Natural killer cell (primary cell): ENCODE measurements around the gene EXOSC7. TPM values are rescaled to one million over a fixed set of nuclear protein-coding genes. Genes with fewer than 3 reads are reported as not detected.

Experiments used
- ATAC-seq, 3 donors: fragments of 150-1000 bp in 2 of 3; fragments of 200-7000 bp in 1 of 3; cut with Tn5 transposase; 1 replicate in 1 of 3; 2 replicates in 2 of 3; pipeline ENCODE4 v1.10.0; 2021; ENCODE audit warnings: mild to moderate bottlenecking in 2 of 3, moderate library complexity in 2 of 3
- DNase-seq, 2 donors: peaks; one replicate each; pipeline versions ENCODE4 v3.0.0 to v3.0.0-alpha.2; 2013 to 2021; ENCODE audit warnings: mixed read lengths in 1 of 2
- H3K27ac ChIP-seq: one replicate; pipeline ENCODE4 v1.5.1; 2013; ENCODE audit warnings: mild to moderate bottlenecking, low read length
- H3K27me3 ChIP-seq: one replicate; pipeline ENCODE4 v1.6.1; 2013; ENCODE audit warnings: low read length; ENCODE audit not compliant: control insufficient read depth, insufficient read depth
- H3K36me3 ChIP-seq: one replicate; pipeline ENCODE4 v1.6.1; 2013; ENCODE audit warnings: low read length; ENCODE audit not compliant: control insufficient read depth, insufficient read depth
- H3K4me1 ChIP-seq: one replicate; pipeline ENCODE4 v1.6.1; 2013; ENCODE audit warnings: low read length; ENCODE audit not compliant: control insufficient read depth, insufficient read depth
- H3K4me3 ChIP-seq: one replicate; pipeline ENCODE4 v1.5.1; 2013; ENCODE audit warnings: low read length
- H3K9me3 ChIP-seq: one replicate; pipeline ENCODE4 v1.6.1; 2013; ENCODE audit warnings: low read length; ENCODE audit not compliant: control insufficient read depth, insufficient read depth
- H3K27ac Mint-ChIP-seq, 2 donors: one replicate each; pipeline ENCODE4 v1.8.0; 2022; ENCODE audit warnings: mild to moderate bottlenecking in 2 of 2, mixed read lengths in 2 of 2, moderate library complexity in 1 of 2
- H3K27me3 Mint-ChIP-seq, 2 donors: one replicate each; pipeline ENCODE4 v1.8.0; 2022; ENCODE audit warnings: low read depth in 2 of 2, mixed read lengths in 2 of 2
- H3K36me3 Mint-ChIP-seq: one replicate; pipeline ENCODE4 v1.8.0; 2022; ENCODE audit warnings: mixed read lengths
- H3K4me1 Mint-ChIP-seq, 2 donors: one replicate each; pipeline ENCODE4 v1.8.0; 2022; ENCODE audit warnings: mixed read lengths in 2 of 2
- H3K4me3 Mint-ChIP-seq: one replicate; pipeline ENCODE4 v1.8.0; 2022; ENCODE audit warnings: mild to moderate bottlenecking, moderate library complexity, mixed read lengths
- H3K9me3 Mint-ChIP-seq, 2 donors: one replicate each; pipeline ENCODE4 v1.8.0; 2022; ENCODE audit warnings: mixed read lengths in 2 of 2
- WGBS: methylation state at CpG from one replicate; pipeline ENCODE4 v1.1.7; 2013; ENCODE audit warnings: missing lambda C conversion rate; ENCODE audit not compliant: insufficient coverage; 5-methylcytosine and 5-hydroxymethylcytosine counted together
- intact Hi-C: fragments of 100-400 bp; cut with micrococcal nuclease; formaldehyde crosslinking; loops from one replicate; pipeline ENCODE4 v1.14.2; 2022
- total RNA-seq, 4 donors: library from RNA; stranded (reverse); fragments of 120-200 nt in 1 of 4; gene quantifications; one replicate each; pipeline versions ENCODE4 v1.2.3 to v1.2.4, GENCODE V29; 2013 to 2022
- TF ChIP-seq, protein P1 (sequence below): fragments of 200-600 bp; IDR thresholded peaks from one replicate; pipeline ENCODE4 v1.8.0; 2022; ENCODE audit warnings: antibody characterized with exemption

Gene EXOSC7
- total RNA-seq, 3 donors from 2014 or later (not counting 1 experiment from before 2014, with no cell fraction given), result 32.8 to 46.6 (median 36.0) TPM

DNA sequence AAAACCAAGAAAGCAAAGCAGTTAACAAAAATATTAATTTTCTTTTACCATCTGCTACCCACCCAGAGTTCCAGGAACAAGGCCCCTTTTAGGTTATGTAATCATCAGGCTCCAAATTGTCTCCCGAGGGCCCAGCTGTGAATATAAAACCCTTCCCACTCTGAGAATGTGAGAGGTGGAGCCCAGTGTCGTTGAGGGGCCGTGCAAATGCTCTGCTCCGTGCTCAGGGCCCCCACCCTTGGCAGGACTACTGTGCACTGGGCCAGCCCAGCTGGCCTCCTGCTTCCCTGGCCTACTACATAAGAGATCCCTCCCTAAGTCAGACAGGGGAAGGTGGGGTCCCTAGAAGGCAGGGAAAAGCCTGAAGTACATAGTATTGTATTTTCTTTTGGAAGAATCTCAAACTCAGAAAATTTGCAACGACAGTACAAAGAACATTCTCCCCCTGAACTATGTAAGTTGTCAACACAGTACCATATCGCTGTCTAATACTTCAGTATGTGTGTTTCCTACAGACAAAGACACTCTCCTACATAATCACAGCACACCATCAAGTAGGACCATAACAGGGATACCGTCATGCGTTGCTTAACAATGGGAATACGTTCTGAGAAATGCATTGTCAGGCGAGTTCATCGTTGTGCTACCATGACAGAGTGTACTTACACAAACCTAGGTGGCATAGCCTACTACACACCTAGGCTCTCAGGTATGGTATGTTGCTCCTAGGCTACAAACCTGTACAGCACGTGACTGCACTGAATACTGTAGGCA lies 45.7 kb downstream of the EXOSC7 start:
- Histone ChIP-seq H3K9me3 (no peaks in the 10 kb centered on the region), H3K4me3 (no peak overlapping the region), H3K27me3 (no peaks in the 10 kb centered on the region), H3K4me1 (peaks cover 6% of the 10 kb centered on the region), H3K36me3 (no peaks in the 10 kb centered on the region), H3K27ac (no peak overlapping the region)
- ATAC-seq (no peak), DNase-seq (no peak)
- TF ChIP-seq, protein P1, sequence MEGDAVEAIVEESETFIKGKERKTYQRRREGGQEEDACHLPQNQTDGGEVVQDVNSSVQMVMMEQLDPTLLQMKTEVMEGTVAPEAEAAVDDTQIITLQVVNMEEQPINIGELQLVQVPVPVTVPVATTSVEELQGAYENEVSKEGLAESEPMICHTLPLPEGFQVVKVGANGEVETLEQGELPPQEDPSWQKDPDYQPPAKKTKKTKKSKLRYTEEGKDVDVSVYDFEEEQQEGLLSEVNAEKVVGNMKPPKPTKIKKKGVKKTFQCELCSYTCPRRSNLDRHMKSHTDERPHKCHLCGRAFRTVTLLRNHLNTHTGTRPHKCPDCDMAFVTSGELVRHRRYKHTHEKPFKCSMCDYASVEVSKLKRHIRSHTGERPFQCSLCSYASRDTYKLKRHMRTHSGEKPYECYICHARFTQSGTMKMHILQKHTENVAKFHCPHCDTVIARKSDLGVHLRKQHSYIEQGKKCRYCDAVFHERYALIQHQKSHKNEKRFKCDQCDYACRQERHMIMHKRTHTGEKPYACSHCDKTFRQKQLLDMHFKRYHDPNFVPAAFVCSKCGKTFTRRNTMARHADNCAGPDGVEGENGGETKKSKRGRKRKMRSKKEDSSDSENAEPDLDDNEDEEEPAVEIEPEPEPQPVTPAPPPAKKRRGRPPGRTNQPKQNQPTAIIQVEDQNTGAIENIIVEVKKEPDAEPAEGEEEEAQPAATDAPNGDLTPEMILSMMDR, result no peak
- Mint-ChIP-seq H3K4me1 (peaks cover 11 to 33% of the 10 kb centered on the region in 2 donors), H3K9me3 (no peaks in the 10 kb centered on the region), H3K27me3 (no peaks in the 10 kb centered on the region), H3K4me3 (no peak overlapping the region), H3K27ac (peak overlapping the region; percentile 6 to 42), H3K36me3 (no peaks in the 10 kb centered on the region)
- WGBS, result 92% methylated on average over 12 of the region's 12 CpGs
- intact Hi-C loops, result no loop called here

DNA sequence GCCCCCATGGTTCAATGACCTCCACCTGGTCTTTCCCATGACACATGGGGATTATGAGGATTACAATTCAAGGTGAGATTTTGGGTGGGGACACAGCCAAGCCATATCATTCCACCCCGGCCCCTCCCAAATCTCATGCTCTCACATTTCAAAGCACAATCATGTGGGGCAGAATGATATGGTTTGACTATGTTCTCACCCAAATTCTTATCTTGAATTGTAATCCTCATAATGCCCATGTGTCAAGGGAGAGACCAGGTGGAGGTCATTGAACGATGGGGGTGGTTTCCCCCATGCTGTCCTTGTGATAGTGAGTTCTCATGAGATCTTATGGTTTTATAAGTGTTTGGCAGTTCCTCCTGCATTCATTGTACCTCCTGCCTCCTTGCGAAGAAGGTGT lies 47.6 kb downstream of the EXOSC7 start:
- H3K27me3 Mint-ChIP-seq, result peaks cover 0 to 3% of the 10 kb centered on the region in 2 donors
- Histone ChIP-seq H3K4me3 (no peak overlapping the region), H3K36me3 (no peaks in the 10 kb centered on the region), H3K27ac (no peak overlapping the region), H3K27me3 (no peaks in the 10 kb centered on the region), H3K4me1 (peaks cover 6% of the 10 kb centered on the region), H3K9me3 (no peaks in the 10 kb centered on the region)
- DNase-seq (no peak), ATAC-seq (no peak)
- WGBS, result 54% methylated on average over 2 of the region's 3 CpGs
- H3K4me1 Mint-ChIP-seq, result peaks cover 11 to 33% of the 10 kb centered on the region in 2 donors
- H3K9me3 Mint-ChIP-seq, result no peaks in the 10 kb centered on the region
- H3K36me3 Mint-ChIP-seq, result no peaks in the 10 kb centered on the region
- H3K4me3 Mint-ChIP-seq, result no peak overlapping the region
- H3K27ac Mint-ChIP-seq, result no peak overlapping the region
- TF ChIP-seq, protein P1, result no peak
- intact Hi-C loops, result no loop called here

DNA sequence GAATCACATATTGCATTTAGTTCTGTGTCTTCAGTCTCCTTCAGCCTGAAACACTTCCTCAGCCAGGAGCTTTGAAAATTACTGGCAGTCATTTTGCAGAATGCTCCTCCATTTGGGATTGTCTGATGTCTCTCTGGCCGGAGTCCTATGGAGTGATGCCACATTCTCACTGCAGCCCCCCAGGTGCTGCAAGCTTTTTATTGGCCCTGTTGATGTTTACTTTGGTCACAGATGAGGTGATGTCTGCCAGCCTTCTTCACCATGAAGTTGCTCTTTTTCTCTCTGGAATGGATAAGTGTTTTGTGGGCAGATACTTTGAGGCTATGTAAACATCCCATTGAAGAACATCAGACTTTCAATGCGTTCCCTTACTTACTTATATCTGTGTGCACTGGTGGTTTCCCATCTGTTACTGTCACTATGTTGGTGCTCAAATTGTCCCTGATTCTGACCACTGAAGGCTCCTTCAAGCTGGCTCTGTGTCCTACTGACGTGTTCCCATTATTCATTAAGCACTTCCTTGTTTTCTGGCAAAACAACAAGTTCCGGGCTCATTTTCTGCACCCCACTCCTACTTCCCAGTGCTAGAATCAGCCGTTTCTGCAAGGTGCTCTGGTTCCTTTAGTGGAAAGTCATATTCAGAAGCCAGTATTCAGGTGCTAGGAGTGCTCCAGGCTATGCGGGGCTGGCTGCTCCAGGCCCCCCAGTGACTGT lies 48.7 kb downstream of the EXOSC7 start:
- Mint-ChIP-seq H3K4me1 (peaks cover 11 to 33% of the 10 kb centered on the region in 2 donors), H3K27me3 (peaks cover 0 to 7% of the 10 kb centered on the region in 2 donors), H3K9me3 (no peaks in the 10 kb centered on the region), H3K36me3 (no peaks in the 10 kb centered on the region), H3K27ac (no peak overlapping the region), H3K4me3 (no peak overlapping the region)
- TF ChIP-seq, protein P1, result no peak
- intact Hi-C loops, result no loop called here
- Histone ChIP-seq H3K9me3 (no peaks in the 10 kb centered on the region), H3K4me1 (peaks cover 6% of the 10 kb centered on the region), H3K27me3 (no peaks in the 10 kb centered on the region), H3K27ac (no peak overlapping the region), H3K4me3 (no peak overlapping the region), H3K36me3 (no peaks in the 10 kb centered on the region)
- ATAC-seq, result no peak
- no peak for DNase-seq
- 72% methylated on average over 6 of the region's 6 CpGs for WGBS
